ENCODE measurements around the gene PPM1L. TPM values are rescaled to one million over a fixed set of nuclear protein-coding genes. Genes with fewer than 3 reads are reported as not detected.
"Not testable (repeated sequence)": the region's sequence is repeated elsewhere in the genome, so short reads cannot be mapped to it uniquely, and the experiment has no call there.

The PPM1L gene
- polyA plus RNA-seq, 1 donor (not counting 4 experiments of a cell fraction or from before 2014, with no cell fraction given) = 0.58 TPM

- DNase-seq (ENCODE audit: low read depth, low spot score) = no peak
- dilution Hi-C loops (cut with MboI; ENCODE audit: extremely low pct_ligation_motif_present, low sequenced_read_pairs) = no loop called here
- FAIRE-seq = no peak
Measured at GRCh38 chr3:160981217-160981938, 225.3 kb downstream of the PPM1L start.

GRCh38 chr3:160982491-160982890 is 226.5 kb downstream of the PPM1L start:
- no peak overlapping the region for H3K4me3 ChIP-seq (ENCODE audit: control insufficient read depth in 2 of 3, extremely low read depth in 1 of 3, insufficient read depth in 2 of 3, low read depth in 1 of 3, low read length in 3 of 3)
- DNase-seq (ENCODE audit: low read depth, low spot score) (no peak), FAIRE-seq (no peak)
- no peaks in the 10 kb centered on the region for H3K4me1 ChIP-seq (ENCODE audit: control insufficient read depth, extremely low read depth, insufficient read depth, low read length)
- no peak overlapping the region for H3K9ac ChIP-seq (ENCODE audit: control insufficient read depth, extremely low read depth, insufficient read depth, low read length)
- no peaks in the 10 kb centered on the region for H4K20me1 ChIP-seq (ENCODE audit: control insufficient read depth, extremely low read depth, insufficient read depth, low read length)
- dilution Hi-C loops (cut with MboI; ENCODE audit: extremely low pct_ligation_motif_present, low sequenced_read_pairs) = no loop called here
- no peaks in the 10 kb centered on the region for H3K36me3 ChIP-seq (ENCODE audit: control insufficient read depth in 2 of 2, extremely low read depth in 1 of 2, insufficient read depth in 2 of 2, low read length in 2 of 2)
- H3K9me3 ChIP-seq (ENCODE audit: control insufficient read depth, low read depth, low read length) = no peaks in the 10 kb centered on the region
- TF ChIP-seq EZH2 (IDR thresholded peaks at IDR 0.05; ENCODE audit: low read length) = no peak
- TF ChIP-seq, protein P1, sequence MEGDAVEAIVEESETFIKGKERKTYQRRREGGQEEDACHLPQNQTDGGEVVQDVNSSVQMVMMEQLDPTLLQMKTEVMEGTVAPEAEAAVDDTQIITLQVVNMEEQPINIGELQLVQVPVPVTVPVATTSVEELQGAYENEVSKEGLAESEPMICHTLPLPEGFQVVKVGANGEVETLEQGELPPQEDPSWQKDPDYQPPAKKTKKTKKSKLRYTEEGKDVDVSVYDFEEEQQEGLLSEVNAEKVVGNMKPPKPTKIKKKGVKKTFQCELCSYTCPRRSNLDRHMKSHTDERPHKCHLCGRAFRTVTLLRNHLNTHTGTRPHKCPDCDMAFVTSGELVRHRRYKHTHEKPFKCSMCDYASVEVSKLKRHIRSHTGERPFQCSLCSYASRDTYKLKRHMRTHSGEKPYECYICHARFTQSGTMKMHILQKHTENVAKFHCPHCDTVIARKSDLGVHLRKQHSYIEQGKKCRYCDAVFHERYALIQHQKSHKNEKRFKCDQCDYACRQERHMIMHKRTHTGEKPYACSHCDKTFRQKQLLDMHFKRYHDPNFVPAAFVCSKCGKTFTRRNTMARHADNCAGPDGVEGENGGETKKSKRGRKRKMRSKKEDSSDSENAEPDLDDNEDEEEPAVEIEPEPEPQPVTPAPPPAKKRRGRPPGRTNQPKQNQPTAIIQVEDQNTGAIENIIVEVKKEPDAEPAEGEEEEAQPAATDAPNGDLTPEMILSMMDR (optimal IDR thresholded peaks at IDR 0.05 in 1 of 3, IDR thresholded peaks at IDR 0.05 in 1 of 3, conservative IDR thresholded peaks at IDR 0.05 in 1 of 3; ENCODE audit: extremely low read depth in 1 of 3, insufficient read depth in 2 of 3, low read length in 3 of 3) = no peak
- no peak overlapping the region for H3K27ac ChIP-seq (ENCODE audit: control insufficient read depth, insufficient read depth, low read length)
- H3K4me2 ChIP-seq (ENCODE audit: control insufficient read depth, extremely low read depth, insufficient read depth, low read depth, low read length) = no peak overlapping the region
- no peak overlapping the region for H2AFZ ChIP-seq (ENCODE audit: control insufficient read depth, low read length)
- H3K9me1 ChIP-seq (ENCODE audit: control insufficient read depth, extremely low read depth, insufficient read depth, low read length) = no peaks in the 10 kb centered on the region
- no peaks in the 10 kb centered on the region for H3K27me3 ChIP-seq (ENCODE audit: control insufficient read depth, extremely low read depth, insufficient read depth, low read length)
- H3K79me2 ChIP-seq (ENCODE audit: control insufficient read depth, insufficient read depth, low read length) = no peaks in the 10 kb centered on the region

More at GRCh38 chr3:160981217-160981938, 225.3 kb downstream of the PPM1L start:
- Histone ChIP-seq H3K27ac (ENCODE audit: control insufficient read depth, insufficient read depth, low read length) (no peak overlapping the region), H3K9me3 (ENCODE audit: control insufficient read depth, low read depth, low read length) (no peaks in the 10 kb centered on the region), H4K20me1 (ENCODE audit: control insufficient read depth, extremely low read depth, insufficient read depth, low read length) (no peaks in the 10 kb centered on the region), H3K4me2 (ENCODE audit: control insufficient read depth, extremely low read depth, insufficient read depth, low read depth, low read length) (no peak overlapping the region), H3K79me2 (ENCODE audit: control insufficient read depth, insufficient read depth, low read length) (no peaks in the 10 kb centered on the region), H3K4me3 (ENCODE audit: control insufficient read depth in 2 of 3, extremely low read depth in 1 of 3, insufficient read depth in 2 of 3, low read depth in 1 of 3, low read length in 3 of 3) (no peak overlapping the region), H3K27me3 (ENCODE audit: control insufficient read depth, extremely low read depth, insufficient read depth, low read length) (no peaks in the 10 kb centered on the region), H3K36me3 (ENCODE audit: control insufficient read depth in 2 of 2, extremely low read depth in 1 of 2, insufficient read depth in 2 of 2, low read length in 2 of 2) (no peaks in the 10 kb centered on the region), H2AFZ (ENCODE audit: control insufficient read depth, low read length) (no peak overlapping the region), H3K4me1 (ENCODE audit: control insufficient read depth, extremely low read depth, insufficient read depth, low read length) (no peaks in the 10 kb centered on the region), H3K9me1 (ENCODE audit: control insufficient read depth, extremely low read depth, insufficient read depth, low read length) (no peaks in the 10 kb centered on the region), H3K9ac (ENCODE audit: control insufficient read depth, extremely low read depth, insufficient read depth, low read length) (no peak overlapping the region)
- TF ChIP-seq EZH2 (IDR thresholded peaks at IDR 0.05; ENCODE audit: low read length) = no peak
- TF ChIP-seq, protein P1 (optimal IDR thresholded peaks at IDR 0.05 in 1 of 3, IDR thresholded peaks at IDR 0.05 in 1 of 3, conservative IDR thresholded peaks at IDR 0.05 in 1 of 3; ENCODE audit: extremely low read depth in 1 of 3, insufficient read depth in 2 of 3, low read length in 3 of 3) = no peak

- FAIRE-seq; dilution Hi-C loops (cut with MboI; ENCODE audit: extremely low pct_ligation_motif_present, low sequenced_read_pairs); DNase-seq (ENCODE audit: low read depth, low spot score): not testable (repeated sequence)
Measured at GRCh38 chr3:160983900-160984299, 227.9 kb downstream of the PPM1L start.

More at GRCh38 chr3:160983900-160984299, 227.9 kb downstream of the PPM1L start:
- not testable (repeated sequence) for H3K27ac ChIP-seq (ENCODE audit: control insufficient read depth, insufficient read depth, low read length); H3K4me1 ChIP-seq (ENCODE audit: control insufficient read depth, extremely low read depth, insufficient read depth, low read length); H4K20me1 ChIP-seq (ENCODE audit: control insufficient read depth, extremely low read depth, insufficient read depth, low read length); H3K36me3 ChIP-seq (ENCODE audit: control insufficient read depth in 2 of 2, extremely low read depth in 1 of 2, insufficient read depth in 2 of 2, low read length in 2 of 2); H3K4me2 ChIP-seq (ENCODE audit: control insufficient read depth, extremely low read depth, insufficient read depth, low read depth, low read length); H3K9ac ChIP-seq (ENCODE audit: control insufficient read depth, extremely low read depth, insufficient read depth, low read length); H3K4me3 ChIP-seq (ENCODE audit: control insufficient read depth in 2 of 3, extremely low read depth in 1 of 3, insufficient read depth in 2 of 3, low read depth in 1 of 3, low read length in 3 of 3); H3K27me3 ChIP-seq (ENCODE audit: control insufficient read depth, extremely low read depth, insufficient read depth, low read length); H3K9me1 ChIP-seq (ENCODE audit: control insufficient read depth, extremely low read depth, insufficient read depth, low read length); H2AFZ ChIP-seq (ENCODE audit: control insufficient read depth, low read length); H3K79me2 ChIP-seq (ENCODE audit: control insufficient read depth, insufficient read depth, low read length); H3K9me3 ChIP-seq (ENCODE audit: control insufficient read depth, low read depth, low read length)

Measured in keratinocyte (primary cell).